GM18873 (cell line): ENCODE results near the gene SYTL5.

Experiments
- ATAC-seq: cut with Tn5 transposase; IDR thresholded peaks from one replicate; pipeline ENCODE4 v1.9.1; 2021; ENCODE audit warnings: mild to moderate bottlenecking, moderate library complexity, moderate number of reproducible peaks; ENCODE audit not compliant: unreplicated experiment, low FRiP score

SYTL5 gene

GRCh38 chrX:38127961-38128360 is 121.6 kb downstream of the SYTL5 start:
- ATAC-seq: no peak

- no peak for ATAC-seq
Measured at GRCh38 chrX:38129366-38129765, 123.0 kb downstream of the SYTL5 start.

- no peak for ATAC-seq
Measured at GRCh38 chrX:38138157-38138891, 132.0 kb downstream of the SYTL5 start.

GRCh38 chrX:38138900-38139299 is 132.5 kb downstream of the SYTL5 start:
- ATAC-seq: no peak

GRCh38 chrX:38142610-38143009 is 136.3 kb downstream of the SYTL5 start:
- no peak for ATAC-seq

GRCh38 chrX:38149016-38149415 is 142.7 kb downstream of the SYTL5 start:
- ATAC-seq: no peak

- no peak for ATAC-seq
Measured at GRCh38 chrX:38150993-38151392, 144.6 kb downstream of the SYTL5 start.

- no peak for ATAC-seq
Measured at GRCh38 chrX:38151441-38151840, 145.1 kb downstream of the SYTL5 start.

- no peak for ATAC-seq
Measured at GRCh38 chrX:38154340-38154739, 148.0 kb downstream of the SYTL5 start.

- ATAC-seq: no peak
Measured at GRCh38 chrX:38154818-38155217, 148.5 kb downstream of the SYTL5 start.

GRCh38 chrX:38156838-38157237 is 150.5 kb downstream of the SYTL5 start:
- ATAC-seq: no peak

GRCh38 chrX:38163193-38163592 is 156.8 kb downstream of the SYTL5 start:
- no peak for ATAC-seq

GRCh38 chrX:38165023-38165422 is 158.7 kb downstream of the SYTL5 start:
- no peak for ATAC-seq

GRCh38 chrX:38166478-38167083 is 160.2 kb downstream of the SYTL5 start:
- ATAC-seq: no peak

GRCh38 chrX:38170556-38170955 is 164.2 kb downstream of the SYTL5 start:
- ATAC-seq: no peak

GRCh38 chrX:38172596-38172995 is 166.2 kb downstream of the SYTL5 start:
- no peak for ATAC-seq

GRCh38 chrX:38175139-38175538 is 168.8 kb downstream of the SYTL5 start:
- ATAC-seq: no peak

- ATAC-seq: no peak
Measured at GRCh38 chrX:38178396-38178795, 172.0 kb downstream of the SYTL5 start.
